ENCODE results near the gene FGD6. TPM values are rescaled to one million over a fixed set of nuclear protein-coding genes. Genes with fewer than 3 reads are reported as not detected.

The FGD6 gene
- total RNA-seq, 1 donor from 2014 or later, result 15.9 TPM

Other genes starting within 250 kb of the FGD6 start
- 78.9 and 104 TPM in 2 replicates for gene NDUFA12, start 213.8 kb downstream of the FGD6 start, total RNA-seq
- 10.2 and 17.1 TPM in 2 replicates for gene NR2C1, start 143.8 kb downstream of the FGD6 start, total RNA-seq
- gene VEZT, start 340 bp upstream of the FGD6 start, total RNA-seq, result 73.0 and 78.9 TPM in 2 replicates

All from lung microvascular endothelial cell (primary cell).